Nucleus accumbens (tissue), 56 donors: ENCODE measurements around the gene PTPN9.
A peak's percentile ranks its signal among the peaks of the same experiment; 100 is the strongest.
"Not testable (repeated sequence)": the region's sequence is repeated elsewhere in the genome, so short reads cannot be mapped to it uniquely, and the experiment has no call there.

Source experiments
- DNase-seq, 56 donors: peaks; one replicate each; lab custom pipeline; 2025; lab: John Stamatoyannopoulos, UW

PTPN9 gene

GRCh38 chr15:75455424-75455981 lies 123.6 kb downstream of the PTPN9 start:
- DNase-seq, result peak in 55 of 56 donors; percentile 17 to 95 (median 79)

GRCh38 chr15:75454471-75455378 lies 124.4 kb downstream of the PTPN9 start:
- DNase-seq, result peak in 52 of 56 donors; percentile 16 to 97 (median 90)

- peak; percentile 87 to 99 (median 97) for DNase-seq
These were observed 125.2 kb downstream of the PTPN9 start for GRCh38 chr15:75453703-75454470.

- peak in 32 of 56 donors; percentile 5 to 64 (median 35) for DNase-seq
These were observed 126.0 kb downstream of the PTPN9 start for GRCh38 chr15:75452865-75453702.

GRCh38 chr15:75452364-75452864 lies 126.7 kb downstream of the PTPN9 start:
- DNase-seq, result peak in 54 of 56 donors; percentile 19 to 87 (median 57)

GRCh38 chr15:75451674-75452363 lies 127.3 kb downstream of the PTPN9 start, which contains the start of gene SIN3A:
TSS of gene SIN3A (minus strand) at chr15:75451690. CDS start at chr15:75430375, 21,315 bp downstream.
- peak; percentile 92 to 100 (median 99) for DNase-seq

GRCh38 chr15:75451202-75451673 lies 127.9 kb downstream of the PTPN9 start:
- DNase-seq, result no peak

GRCh38 chr15:75450307-75451201 lies 128.6 kb downstream of the PTPN9 start:
- DNase-seq, result peak; percentile 37 to 98 (median 90)

- DNase-seq, result no peak
These were observed 129.4 kb downstream of the PTPN9 start for GRCh38 chr15:75449585-75450306.

GRCh38 chr15:75448171-75448570 lies 130.9 kb downstream of the PTPN9 start:
- peak in 2 of 56 donors; percentile 4 to 7 for DNase-seq

GRCh38 chr15:75446151-75446550 lies 133.0 kb downstream of the PTPN9 start:
- no peak for DNase-seq

- DNase-seq, result not testable (repeated sequence)
These were observed 133.8 kb downstream of the PTPN9 start for GRCh38 chr15:75445324-75445723.

GRCh38 chr15:75443972-75444453 lies 135.1 kb downstream of the PTPN9 start:
- DNase-seq, result not testable (repeated sequence)

GRCh38 chr15:75437721-75438120 lies 141.4 kb downstream of the PTPN9 start:
- no peak for DNase-seq

GRCh38 chr15:75436881-75437280 lies 142.2 kb downstream of the PTPN9 start:
- DNase-seq, result no peak

GRCh38 chr15:75431682-75432081 lies 147.4 kb downstream of the PTPN9 start:
- no peak for DNase-seq

- no peak for DNase-seq
These were observed 147.8 kb downstream of the PTPN9 start for GRCh38 chr15:75431270-75431669.
